IPS-15b (cell line): Measurements from ENCODE around the gene SECISBP2.
"Not testable (repeated sequence)": the region's sequence is repeated elsewhere in the genome, so short reads cannot be mapped to it uniquely, and the experiment has no call there.

Experiments
- H3K27me3 ChIP-seq: one replicate; pipeline ENCODE4 v1.6.1; 2013; ENCODE audit warnings: low read length; ENCODE audit not compliant: control insufficient read depth, insufficient read depth
- H3K36me3 ChIP-seq: one replicate; pipeline ENCODE4 v1.6.1; 2013; ENCODE audit warnings: low read length; ENCODE audit not compliant: control insufficient read depth, insufficient read depth
- H3K4me1 ChIP-seq: one replicate; pipeline ENCODE4 v1.6.1; 2013; ENCODE audit warnings: mild to moderate bottlenecking, low read length; ENCODE audit not compliant: control insufficient read depth, insufficient read depth
- H3K4me3 ChIP-seq: one replicate; pipeline ENCODE4 v1.5.1; 2013; ENCODE audit warnings: low read depth, low read length
- H3K9ac ChIP-seq: one replicate; pipeline ENCODE4 v1.6.1; 2013; ENCODE audit warnings: low read depth, mild to moderate bottlenecking, low read length
- H3K9me3 ChIP-seq: one replicate; pipeline ENCODE4 v1.6.1; 2013; ENCODE audit warnings: mild to moderate bottlenecking, low read length; ENCODE audit not compliant: control insufficient read depth, insufficient read depth

The SECISBP2 gene

DNA sequence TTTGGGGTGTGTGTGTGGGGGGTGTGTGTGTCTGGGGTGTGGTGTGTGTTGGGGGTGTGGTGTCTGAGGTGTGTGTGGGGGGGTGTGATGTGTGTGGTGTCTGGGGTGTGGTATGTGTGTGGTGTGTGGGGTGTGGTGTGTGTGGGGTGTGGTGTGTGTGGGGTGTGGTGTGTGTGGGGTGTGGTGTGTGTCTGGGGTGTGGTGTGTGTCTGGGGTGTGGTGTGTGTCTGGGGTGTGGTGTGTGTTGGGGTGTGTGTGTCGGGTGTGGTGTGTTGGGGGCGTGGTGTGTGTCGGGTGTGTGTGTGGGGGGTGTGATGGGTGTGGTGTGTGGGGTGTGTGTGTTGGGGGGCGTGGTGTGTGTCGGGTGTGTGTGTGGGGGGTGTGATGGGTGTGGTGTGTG lies 53.5 kb downstream of the SECISBP2 start:
- H3K27me3 ChIP-seq, H3K36me3 ChIP-seq, H3K4me1 ChIP-seq, H3K9ac ChIP-seq, H3K9me3 ChIP-seq, H3K4me3 ChIP-seq: not testable (repeated sequence)

DNA sequence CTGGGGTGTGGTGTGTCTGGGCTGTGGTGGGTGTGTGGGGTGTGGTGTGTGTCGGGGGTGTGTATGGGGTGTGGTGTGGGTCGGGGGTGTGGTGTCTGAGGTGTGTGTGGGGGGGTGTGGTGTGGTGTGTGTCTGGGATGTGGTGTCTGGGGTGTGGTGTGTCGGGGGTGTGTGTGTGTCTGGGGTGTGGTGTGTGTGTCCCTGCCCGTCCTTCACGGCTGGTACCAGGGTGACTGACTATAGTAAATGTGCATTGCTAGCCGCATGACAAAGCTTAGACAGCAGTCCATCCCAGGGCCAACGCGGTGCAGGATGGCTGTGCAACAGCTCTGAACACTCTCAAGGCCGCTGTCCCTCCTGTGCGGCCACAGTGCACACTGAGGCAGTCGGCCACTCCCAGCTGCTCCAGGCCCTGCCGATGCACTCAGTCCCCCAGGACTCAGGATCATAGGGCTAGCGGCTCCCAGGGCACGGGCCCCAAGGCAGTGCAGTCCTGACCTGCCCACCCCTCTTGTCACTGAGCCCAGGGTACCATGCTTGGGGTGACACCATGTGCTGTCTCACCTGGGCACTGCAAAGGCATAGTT lies 54.0 kb downstream of the SECISBP2 start:
- Histone ChIP-seq H3K4me1 (no peaks in the 10 kb centered on the region), H3K9ac (no peak overlapping the region), H3K36me3 (peaks cover 9% of the 10 kb centered on the region), H3K9me3 (no peaks in the 10 kb centered on the region), H3K27me3 (no peaks in the 10 kb centered on the region), H3K4me3 (no peak overlapping the region)

DNA sequence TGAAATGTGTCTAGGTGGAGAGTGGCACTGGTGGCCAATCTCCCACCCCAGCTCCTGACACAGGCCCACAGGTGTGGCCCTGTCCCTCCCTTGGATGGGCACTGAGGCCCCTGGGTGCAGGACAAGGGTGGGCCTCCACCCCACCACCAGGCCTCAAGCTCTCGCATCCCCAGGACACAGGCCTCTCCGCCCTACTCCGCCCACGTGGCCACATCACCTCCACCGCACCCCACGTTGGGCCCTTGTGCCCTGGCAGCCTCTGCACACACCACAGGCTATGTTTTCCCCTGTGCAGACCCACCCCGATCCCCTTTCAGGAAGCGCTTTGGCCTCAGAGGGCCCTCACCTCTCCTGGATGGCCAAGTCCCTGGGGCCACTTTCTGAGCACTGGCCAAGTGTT lies 54.7 kb downstream of the SECISBP2 start:
- Histone ChIP-seq H3K4me1 (no peaks in the 10 kb centered on the region), H3K4me3 (no peak overlapping the region), H3K9me3 (no peaks in the 10 kb centered on the region), H3K27me3 (no peaks in the 10 kb centered on the region), H3K9ac (no peak overlapping the region), H3K36me3 (peaks cover 13% of the 10 kb centered on the region)

DNA sequence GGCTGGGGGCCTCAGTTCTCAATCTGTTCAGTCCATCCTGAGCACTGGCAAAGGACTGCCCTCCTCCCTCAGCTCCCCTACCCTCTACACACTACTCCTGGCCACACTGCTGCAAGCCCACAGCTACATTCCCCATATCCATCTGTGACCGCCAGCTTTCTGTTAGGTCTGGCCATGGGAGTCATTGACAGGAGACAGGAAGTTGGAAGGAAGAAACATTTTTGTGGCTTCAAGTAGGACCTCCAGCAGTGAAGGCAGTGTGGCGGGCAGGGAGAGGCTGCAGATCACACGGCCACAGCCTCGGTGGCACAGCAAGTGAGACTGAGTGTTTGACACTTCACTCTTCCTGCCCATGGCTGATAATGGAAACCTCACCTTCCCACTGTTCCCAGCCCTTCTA lies 55.9 kb downstream of the SECISBP2 start:
- H3K9ac ChIP-seq, result no peak overlapping the region

DNA sequence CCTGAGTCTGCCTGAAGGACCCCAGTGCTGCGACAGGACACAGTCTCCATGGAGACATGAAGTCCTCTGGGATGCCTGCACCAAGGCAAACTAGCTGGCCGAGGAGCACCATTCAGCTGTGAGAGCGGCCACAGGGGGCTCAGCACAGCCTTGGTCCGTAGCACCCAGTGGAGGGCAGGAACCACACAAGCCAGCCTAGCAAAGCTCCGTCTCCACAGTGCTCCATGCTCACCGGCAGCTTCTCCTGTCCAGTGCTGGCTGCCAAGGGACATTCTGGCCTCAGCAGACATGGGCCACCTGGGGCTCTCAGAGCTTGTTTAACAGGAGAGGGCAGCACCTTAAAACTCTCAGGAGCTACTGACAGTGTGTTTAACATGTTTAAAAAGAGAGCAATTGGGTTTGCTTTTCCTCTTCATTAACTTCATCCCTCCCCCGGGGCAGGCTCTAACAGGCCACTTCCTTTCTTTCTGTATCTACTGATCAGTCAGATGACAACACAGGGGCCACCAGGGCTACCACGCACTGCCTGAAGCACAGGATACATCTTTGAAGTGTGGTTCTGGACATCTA lies 57.0 kb downstream of the SECISBP2 start:
- H3K9ac ChIP-seq, result no peak overlapping the region
- no peaks in the 10 kb centered on the region for H3K4me1 ChIP-seq
- H3K4me3 ChIP-seq, result no peak overlapping the region
- no peaks in the 10 kb centered on the region for H3K27me3 ChIP-seq
- H3K36me3 ChIP-seq, result peaks cover 22% of the 10 kb centered on the region
- H3K9me3 ChIP-seq, result no peaks in the 10 kb centered on the region

More for the DNA sequence above, 55.9 kb downstream of the SECISBP2 start:
- H3K27me3 ChIP-seq, result no peaks in the 10 kb centered on the region
- H3K9me3 ChIP-seq, result no peaks in the 10 kb centered on the region
- H3K4me1 ChIP-seq, result no peaks in the 10 kb centered on the region
- H3K36me3 ChIP-seq, result peaks cover 22% of the 10 kb centered on the region
- no peak overlapping the region for H3K4me3 ChIP-seq

DNA sequence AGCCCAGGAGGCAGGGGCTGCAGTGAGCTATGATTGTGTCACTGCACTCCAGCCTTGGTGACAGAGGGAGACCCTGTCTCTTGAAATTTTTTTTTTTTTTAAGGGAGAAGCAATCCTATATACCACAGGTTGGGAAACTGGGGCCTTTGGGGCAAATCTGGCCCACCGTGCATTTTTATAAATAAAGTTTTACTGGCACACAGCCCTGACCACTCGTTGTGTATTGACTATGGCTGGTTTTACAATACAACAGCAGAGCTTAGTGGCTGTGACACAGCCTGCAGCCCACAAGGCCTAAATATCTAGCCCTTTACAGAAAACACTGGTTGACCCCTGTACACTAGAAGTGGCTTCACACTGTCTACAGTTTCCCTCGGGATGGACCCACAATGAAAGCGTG lies 58.0 kb downstream of the SECISBP2 start:
- H3K27me3 ChIP-seq, result no peaks in the 10 kb centered on the region
- no peak overlapping the region for H3K9ac ChIP-seq
- no peak overlapping the region for H3K4me3 ChIP-seq
- no peaks in the 10 kb centered on the region for H3K4me1 ChIP-seq
- H3K36me3 ChIP-seq, result peaks cover 23% of the 10 kb centered on the region
- H3K9me3 ChIP-seq, result no peaks in the 10 kb centered on the region

DNA sequence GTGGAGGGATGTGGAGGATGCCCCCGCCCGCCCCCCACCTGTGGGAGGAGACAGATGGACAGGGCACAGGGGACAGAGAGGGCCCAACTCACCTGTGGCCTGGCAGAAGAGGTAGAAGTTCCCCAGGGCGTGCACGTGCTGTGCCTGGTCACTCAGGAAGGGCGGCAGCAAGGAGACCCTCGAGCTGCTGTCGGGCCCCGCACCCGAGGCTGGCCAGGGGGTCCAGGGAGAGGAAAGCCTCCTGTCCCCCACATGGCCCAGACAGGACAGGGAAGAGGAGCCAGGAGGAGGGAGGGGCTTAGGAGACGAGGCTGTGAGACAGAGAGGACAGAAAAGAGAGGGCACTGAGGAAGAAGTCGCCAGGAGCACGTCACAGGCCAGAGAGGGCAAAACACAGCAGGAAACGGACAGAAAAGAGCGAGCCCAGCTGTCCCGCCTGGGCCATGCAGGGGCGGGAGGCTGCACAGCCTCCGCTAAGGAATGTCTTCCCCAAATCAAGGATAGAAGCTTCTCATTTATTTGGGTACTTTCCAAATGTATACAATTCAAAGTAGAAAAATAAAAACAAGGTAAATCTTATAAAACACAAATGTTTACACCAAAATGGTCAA lies 58.5 kb downstream of the SECISBP2 start:
- H3K4me3 ChIP-seq, result no peak overlapping the region
- no peaks in the 10 kb centered on the region for H3K9me3 ChIP-seq
- H3K36me3 ChIP-seq, result peaks cover 29% of the 10 kb centered on the region

DNA sequence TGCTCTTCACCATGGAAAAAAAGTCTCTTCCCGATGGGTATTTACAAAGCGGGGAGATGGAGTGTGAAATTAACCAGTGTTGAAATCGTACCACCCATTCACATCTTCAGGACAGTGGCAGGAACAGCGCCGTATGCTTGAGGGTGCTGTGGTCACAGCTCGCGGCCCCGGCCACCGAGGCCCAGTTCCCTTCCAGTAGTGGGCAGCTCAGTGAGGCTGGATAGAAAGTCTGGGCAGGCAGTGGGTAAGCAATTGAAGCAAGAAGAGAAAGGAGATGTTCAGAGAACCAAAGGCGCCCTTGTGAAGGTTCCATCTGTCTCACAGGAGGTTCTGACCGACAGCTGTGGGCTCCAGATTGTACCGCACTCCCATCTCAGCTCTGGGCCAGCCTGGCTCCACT lies 59.1 kb downstream of the SECISBP2 start:
- H3K27me3 ChIP-seq, result no peaks in the 10 kb centered on the region
- peaks cover 34% of the 10 kb centered on the region for H3K36me3 ChIP-seq
- H3K9ac ChIP-seq, result no peak overlapping the region
- H3K4me1 ChIP-seq, result no peaks in the 10 kb centered on the region
- no peaks in the 10 kb centered on the region for H3K9me3 ChIP-seq
- no peak overlapping the region for H3K4me3 ChIP-seq

More for the DNA sequence above, 58.5 kb downstream of the SECISBP2 start:
- no peaks in the 10 kb centered on the region for H3K27me3 ChIP-seq
- no peak overlapping the region for H3K9ac ChIP-seq
- no peaks in the 10 kb centered on the region for H3K4me1 ChIP-seq

DNA sequence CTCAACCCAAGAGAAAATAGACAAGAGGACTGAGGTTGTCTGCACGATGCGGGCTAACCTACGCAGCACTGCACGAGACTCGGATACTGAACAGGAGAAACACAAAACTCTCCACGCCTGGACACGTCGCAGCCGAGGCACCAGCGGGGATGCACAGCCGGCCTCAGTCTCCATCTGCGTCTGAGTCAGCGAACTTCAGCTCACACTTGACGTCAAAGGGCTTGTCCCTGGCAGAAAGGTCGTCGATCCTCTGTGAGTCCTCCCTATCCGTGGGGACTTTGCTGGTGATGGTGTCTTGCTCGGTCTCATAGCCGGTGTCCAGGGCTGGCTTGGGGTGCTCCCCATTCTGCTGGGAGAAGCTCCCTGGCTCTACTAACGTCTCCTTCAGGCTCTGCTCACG lies 60.2 kb downstream of the SECISBP2 start:
- H3K36me3 ChIP-seq, result peaks cover 35% of the 10 kb centered on the region

DNA sequence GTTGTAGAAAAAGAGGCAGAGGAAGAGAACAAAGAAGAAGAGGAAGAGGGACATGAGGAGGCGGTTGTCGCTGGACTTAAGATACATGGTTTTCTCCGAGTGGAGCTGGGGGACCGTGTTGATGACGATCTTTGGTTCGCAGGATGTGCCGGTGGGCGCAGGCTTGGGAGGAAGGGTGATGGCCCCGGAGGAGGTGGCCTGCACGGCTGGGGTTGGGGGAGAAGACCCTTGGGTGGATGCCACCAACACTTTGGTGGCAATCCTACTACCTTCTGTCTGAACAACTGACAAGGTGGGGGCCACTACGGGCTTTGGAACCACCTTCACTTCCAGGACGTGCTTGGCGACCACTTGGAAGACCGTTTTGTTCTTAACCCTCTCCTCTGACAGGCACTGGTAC lies 60.7 kb downstream of the SECISBP2 start:
- no peak overlapping the region for H3K4me3 ChIP-seq
- peaks cover 35% of the 10 kb centered on the region for H3K36me3 ChIP-seq
- H3K9me3 ChIP-seq, result no peaks in the 10 kb centered on the region
- no peaks in the 10 kb centered on the region for H3K27me3 ChIP-seq
- no peaks in the 10 kb centered on the region for H3K4me1 ChIP-seq
- no peak overlapping the region for H3K9ac ChIP-seq

More for the DNA sequence above, 60.2 kb downstream of the SECISBP2 start:
- H3K9ac ChIP-seq, result no peak overlapping the region
- H3K27me3 ChIP-seq, result no peaks in the 10 kb centered on the region
- no peaks in the 10 kb centered on the region for H3K9me3 ChIP-seq
- H3K4me1 ChIP-seq, result no peaks in the 10 kb centered on the region
- H3K4me3 ChIP-seq, result no peak overlapping the region

DNA sequence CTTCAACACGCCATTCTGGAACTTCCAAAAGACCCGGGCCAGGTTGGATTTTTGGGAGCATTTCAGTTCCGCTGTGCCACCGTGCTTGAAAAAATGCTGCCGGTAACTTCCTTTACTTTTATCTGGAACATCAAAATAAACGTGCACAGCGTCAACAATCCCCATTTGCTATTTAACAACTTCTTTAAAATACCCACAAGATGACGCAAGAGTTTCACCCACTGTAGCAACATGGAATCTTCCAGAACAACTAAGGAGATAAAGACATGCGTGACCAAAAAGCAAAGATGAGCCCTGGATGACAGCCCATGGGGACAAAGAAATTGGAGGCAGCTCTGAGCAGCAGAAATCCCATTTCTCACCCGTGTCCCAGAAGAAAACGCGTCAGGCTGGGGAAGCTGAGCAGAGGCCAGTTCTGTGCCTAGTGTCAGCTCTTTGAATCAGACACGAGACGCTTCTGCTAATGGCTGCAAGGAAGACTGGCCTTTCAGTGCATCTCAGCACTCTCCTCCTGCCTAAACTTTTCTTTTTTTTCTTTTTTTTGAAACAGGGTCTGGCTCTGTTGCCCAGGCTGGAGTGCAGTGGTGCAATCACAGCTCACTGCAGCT lies 61.3 kb downstream of the SECISBP2 start:
- Histone ChIP-seq H3K9ac (no peak overlapping the region), H3K9me3 (no peaks in the 10 kb centered on the region), H3K36me3 (peaks cover 35% of the 10 kb centered on the region), H3K4me3 (no peak overlapping the region), H3K4me1 (no peaks in the 10 kb centered on the region), H3K27me3 (no peaks in the 10 kb centered on the region)
